ENCODE results near the gene SLC6A5.

SLC6A5 gene

GRCh38 chr11:20596205-20597153 is 2.9 kb upstream of the SLC6A5 start:
- TF ChIP-seq, protein P1, sequence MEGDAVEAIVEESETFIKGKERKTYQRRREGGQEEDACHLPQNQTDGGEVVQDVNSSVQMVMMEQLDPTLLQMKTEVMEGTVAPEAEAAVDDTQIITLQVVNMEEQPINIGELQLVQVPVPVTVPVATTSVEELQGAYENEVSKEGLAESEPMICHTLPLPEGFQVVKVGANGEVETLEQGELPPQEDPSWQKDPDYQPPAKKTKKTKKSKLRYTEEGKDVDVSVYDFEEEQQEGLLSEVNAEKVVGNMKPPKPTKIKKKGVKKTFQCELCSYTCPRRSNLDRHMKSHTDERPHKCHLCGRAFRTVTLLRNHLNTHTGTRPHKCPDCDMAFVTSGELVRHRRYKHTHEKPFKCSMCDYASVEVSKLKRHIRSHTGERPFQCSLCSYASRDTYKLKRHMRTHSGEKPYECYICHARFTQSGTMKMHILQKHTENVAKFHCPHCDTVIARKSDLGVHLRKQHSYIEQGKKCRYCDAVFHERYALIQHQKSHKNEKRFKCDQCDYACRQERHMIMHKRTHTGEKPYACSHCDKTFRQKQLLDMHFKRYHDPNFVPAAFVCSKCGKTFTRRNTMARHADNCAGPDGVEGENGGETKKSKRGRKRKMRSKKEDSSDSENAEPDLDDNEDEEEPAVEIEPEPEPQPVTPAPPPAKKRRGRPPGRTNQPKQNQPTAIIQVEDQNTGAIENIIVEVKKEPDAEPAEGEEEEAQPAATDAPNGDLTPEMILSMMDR (IDR thresholded peaks at IDR 0.05; ENCODE audit: insufficient read depth, low read length, missing control alignments) = no peak
- DNase-seq (ENCODE audit: low read depth, low spot score) = no peak
- H3K4me3 ChIP-seq (ENCODE audit: low read depth, low read length) = no peak overlapping the region
- ChIA-PET POLR2A (no interaction called here), CTCF (no interaction called here)

- ChIA-PET POLR2A (no interaction called here), CTCF (no interaction called here)
- TF ChIP-seq, protein P1 (IDR thresholded peaks at IDR 0.05; ENCODE audit: insufficient read depth, low read length, missing control alignments) = no peak
- no peak overlapping the region for H3K4me3 ChIP-seq (ENCODE audit: low read depth, low read length)
- no peak for DNase-seq (ENCODE audit: low read depth, low spot score)
These were observed 2.2 kb upstream of the SLC6A5 start for GRCh38 chr11:20597154-20597679.

DNA sequence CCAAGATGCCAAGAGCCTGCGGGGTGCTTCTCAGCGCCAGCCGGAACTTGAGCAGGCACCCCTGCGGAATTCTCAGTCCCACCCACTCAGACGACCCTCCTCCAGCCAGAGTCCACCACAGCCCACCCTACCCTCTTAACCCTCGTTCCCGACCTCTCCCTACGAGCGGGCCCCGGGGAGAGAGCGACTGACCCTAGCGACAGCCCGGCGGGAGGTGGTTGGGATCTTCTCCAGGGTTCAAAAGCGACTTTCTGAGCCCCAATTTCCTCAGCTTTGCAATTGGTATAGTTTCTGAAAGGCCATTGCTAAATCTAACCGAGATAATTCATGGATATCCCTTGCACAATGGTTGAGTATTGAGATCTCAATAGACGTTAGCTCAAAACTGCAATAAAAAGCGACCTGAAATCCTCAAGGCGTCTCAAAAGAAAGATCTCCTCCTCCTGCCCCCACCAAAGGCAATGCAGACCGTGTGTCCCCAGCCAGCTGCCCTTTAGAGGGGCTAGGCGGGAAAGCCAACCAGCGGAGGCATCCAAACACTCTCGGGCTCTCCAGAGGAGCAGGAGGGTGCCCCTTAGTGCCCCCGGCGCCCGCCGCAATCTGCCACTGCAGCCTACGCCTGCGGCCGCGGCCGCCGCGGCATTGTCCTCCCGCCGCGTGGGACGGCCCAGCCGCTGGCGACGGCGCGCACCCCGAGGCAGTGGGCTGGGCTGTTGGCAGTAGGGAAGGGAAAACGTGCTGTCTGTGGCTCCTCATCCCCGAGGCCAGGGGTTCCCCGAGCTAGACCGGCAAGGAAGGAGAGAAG is 1.5 kb upstream of the SLC6A5 start:
- H3K4me3 ChIP-seq (ENCODE audit: low read depth, low read length) = no peak overlapping the region
- POLR2A ChIA-PET = no interaction called here
- no peak for DNase-seq (ENCODE audit: low read depth, low spot score)
- TF ChIP-seq, protein P1 (IDR thresholded peaks at IDR 0.05; ENCODE audit: insufficient read depth, low read length, missing control alignments) = no peak
- CTCF ChIA-PET = interaction anchor here (0.8 kb wide), 1 partner anchor 12 kb away, joined by 3 read pairs; no protein-coding TSS in a partner anchor

DNA sequence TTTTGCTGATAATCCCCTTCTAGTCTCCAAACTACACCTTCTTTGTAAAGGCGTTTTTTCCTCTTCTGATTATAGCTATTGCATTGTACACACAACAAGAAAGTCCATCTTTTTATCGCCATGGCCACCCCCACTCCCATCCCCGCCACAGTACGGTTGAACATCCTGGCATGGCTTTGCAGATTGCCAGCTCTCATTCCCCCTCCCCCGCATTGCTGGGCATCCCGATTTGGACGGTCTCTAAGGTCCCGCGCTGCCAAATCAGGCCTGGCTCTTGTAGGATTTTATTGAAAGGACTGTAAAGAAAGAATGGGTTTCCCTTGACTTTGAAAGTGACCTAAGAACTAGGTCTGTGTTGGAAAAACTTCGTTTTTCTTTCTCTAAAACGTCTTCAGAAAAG is 916 bp upstream of the SLC6A5 start:
- no peak for DNase-seq (ENCODE audit: low read depth, low spot score)
- ChIA-PET POLR2A (no interaction called here), CTCF (interaction anchor here (0.8 kb wide), 1 partner anchor 11 kb away, joined by 3 read pairs; no protein-coding TSS in a partner anchor)
- TF ChIP-seq, protein P1 (IDR thresholded peaks at IDR 0.05; ENCODE audit: insufficient read depth, low read length, missing control alignments) = no peak
- no peak overlapping the region for H3K4me3 ChIP-seq (ENCODE audit: low read depth, low read length)

DNA sequence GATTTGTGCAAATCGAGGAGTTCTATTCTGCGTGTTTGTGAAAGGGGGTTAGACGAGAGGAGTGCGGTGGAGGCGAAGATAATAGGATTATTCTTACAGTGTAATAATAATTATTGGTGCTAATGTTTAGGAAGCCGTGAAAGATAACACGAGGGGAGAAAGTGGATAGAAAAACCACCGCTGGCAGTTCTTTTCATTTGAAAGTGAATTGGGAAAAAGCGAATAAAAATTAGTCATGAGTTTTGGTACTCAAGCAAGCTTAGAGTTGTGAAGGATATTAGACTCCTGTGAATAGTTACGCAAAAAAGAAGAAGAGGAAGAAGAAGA is 575 bp downstream of the SLC6A5 start:
- CTCF ChIA-PET = interaction anchor here (0.9 to 3.1 kb wide), 2 partner anchors 9 to 11 kb away, joined by 3 to 11 read pairs; no protein-coding TSS in a partner anchor
- no peak overlapping the region for H3K4me3 ChIP-seq (ENCODE audit: low read depth, low read length)
- POLR2A ChIA-PET = no interaction called here
- no peak for DNase-seq (ENCODE audit: low read depth, low spot score)
- TF ChIP-seq, protein P1 (IDR thresholded peaks at IDR 0.05; ENCODE audit: insufficient read depth, low read length, missing control alignments) = no peak
